K562 (cell line): ENCODE data around the gene OTC. TPM values are rescaled to one million over a fixed set of nuclear protein-coding genes. Genes with fewer than 3 reads are reported as not detected.

Experiments used
- ATAC-seq: fragments of 200-7000 bp; cut with Tn5 transposase; 3 replicates; pipeline ENCODE4 v1.9.1; 2020; ENCODE audit warnings: moderate library complexity
- BruUV-seq: library from RNA; stranded (reverse); fragments of 400-500 nt; replicated peaks from 2 replicates; lab custom pipeline; 2021; lab: Mats Ljungman, UMichigan
- CTCF ChIA-PET: fragments of 300-600 bp; formaldehyde crosslinking; extraction: SDS; loops from one replicate; lab custom pipeline; 2021; ENCODE audit warnings: low intra/inter-chr PET ratio; lab: Yijun Ruan, JAX
- POLR2A ChIA-PET: fragments of 300-600, 350-650 bp; sonication (Branson Sonifier 250); formaldehyde crosslinking; extraction: SDS; loops from one replicate; lab custom pipeline; 2021; ENCODE audit warnings: antibody characterized with exemption, inconsistent platforms; lab: Yijun Ruan, JAX
- DNase-seq, 4 experiments: peaks; one replicate each; pipeline versions ENCODE4 v3.0.0 to v3.0.0-alpha.2; 2011 to 2018; ENCODE audit warnings: low spot score in 3 of 4, mixed read lengths in 3 of 4; ENCODE audit errors: extremely low read depth in 1 of 4
- FAIRE-seq: peaks from 2 replicates; lab custom pipeline; 2011; peaks lifted over from hg19 to GRCh38; lab: Jason Lieb, UNC
- H2AFZ ChIP-seq: 2 replicates; pipeline ENCODE4 v1.6.0; 2011; ENCODE audit warnings: low read depth, low read length, control low read depth, inconsistent platforms
- H3K27ac ChIP-seq: fragments of 200-600 bp; 3 replicates; pipeline ENCODE4 v1.8.0; 2011; ENCODE audit warnings: low read depth, mild to moderate bottlenecking, control low read depth, inconsistent platforms, low read length, moderate library complexity, mixed read lengths; ENCODE audit errors: extremely low read depth
- H3K27me3 ChIP-seq, 2 experiments: fragments of 300-600 bp in 1 of 2; 2 replicates in 1 of 2; 3 replicates in 1 of 2; pipeline versions ENCODE4 v1.6.0 to v1.8.0; 2011; ENCODE audit warnings: inconsistent platforms in 2 of 2, low read length in 2 of 2, mild to moderate bottlenecking in 1 of 2, mixed read lengths in 1 of 2, moderate library complexity in 1 of 2; ENCODE audit not compliant: control insufficient read depth in 2 of 2, insufficient read depth in 2 of 2
- H3K36me3 ChIP-seq: fragments of 300-600 bp; 3 replicates; pipeline ENCODE4 v1.8.0; 2011; ENCODE audit warnings: mild to moderate bottlenecking, low read length, inconsistent platforms; ENCODE audit not compliant: control insufficient read depth, insufficient read depth
- H3K4me1 ChIP-seq, 2 experiments: fragments of 200-600 bp in 1 of 2; replicated peaks in 1 of 2; 2 replicates in 1 of 2; 3 replicates in 1 of 2; pipeline versions ENCODE4 v1.5.1 to v1.8.0; 2011; ENCODE audit warnings: inconsistent platforms in 2 of 2, low read length in 2 of 2, mild to moderate bottlenecking in 1 of 2, mixed read lengths in 1 of 2, moderate library complexity in 1 of 2; ENCODE audit not compliant: control insufficient read depth in 2 of 2, insufficient read depth in 2 of 2
- H3K4me2 ChIP-seq: 2 replicates; pipeline ENCODE4 v1.6.1; 2011; ENCODE audit warnings: low read length, control low read depth, inconsistent platforms, mixed read lengths; ENCODE audit not compliant: insufficient read depth
- H3K4me3 ChIP-seq: fragments of 200-600 bp; sonication (generic), shearing (Covaris generic); 2 replicates; pipeline ENCODE4 v1.5.1; 2016; ENCODE audit warnings: control low read depth, inconsistent platforms
- H3K79me2 ChIP-seq: fragments of 200-600 bp; 3 replicates; pipeline ENCODE4 v1.8.0; 2011; ENCODE audit warnings: low read length, inconsistent platforms; ENCODE audit not compliant: control insufficient read depth, insufficient read depth
- H3K9ac ChIP-seq, 2 experiments: 2 replicates each; pipeline versions ENCODE4 v1.6.0 to v1.6.1; 2011; ENCODE audit warnings: low read depth in 2 of 2, low read length in 2 of 2, control low read depth in 1 of 2, inconsistent platforms in 1 of 2, mild to moderate bottlenecking in 1 of 2, mixed read lengths in 1 of 2; ENCODE audit not compliant: insufficient read depth in 1 of 2
- H3K9me1 ChIP-seq: one replicate; pipeline ENCODE4 v1.6.0; 2011; ENCODE audit warnings: inconsistent platforms, mild to moderate bottlenecking, low read length, moderate library complexity; ENCODE audit not compliant: control insufficient read depth, insufficient read depth
- H3K9me3 ChIP-seq: replicated peaks from 2 replicates; pipeline ENCODE4 v1.5.1; 2011; ENCODE audit warnings: low read depth, low read length, inconsistent platforms; ENCODE audit not compliant: control insufficient read depth, insufficient read depth
- H4K20me1 ChIP-seq: replicated peaks from 2 replicates; pipeline ENCODE4 v1.6.1; 2011; ENCODE audit warnings: low read length, inconsistent platforms, mixed read lengths; ENCODE audit not compliant: control insufficient read depth, insufficient read depth
- ARID2 ChIP-seq: fragments of 450-650 bp; IDR thresholded peaks from 2 replicates; pipeline ENCODE4 v1.6.1; 2017; ENCODE audit warnings: antibody characterized with exemption, mild to moderate bottlenecking
- CHCHD3 ChIP-seq: fragments of 250-450 bp; sonication (Bioruptor Pico); IDR thresholded peaks from 2 replicates; pipeline ENCODE4 v2.1.2; 2022; ENCODE audit warnings: mild to moderate bottlenecking
- FOXO4 ChIP-seq: fragments of 450-650 bp; formaldehyde crosslinking; IDR thresholded peaks from 2 replicates; pipeline ENCODE4 v1.4.0; 2020; ENCODE audit warnings: mild to moderate bottlenecking, moderate library complexity
- KDM1A ChIP-seq, 2 experiments: fragments of 450-650 bp; IDR thresholded peaks; 2 replicates each; pipeline ENCODE4 v1.6.1; 2016; ENCODE audit warnings: mild to moderate bottlenecking in 2 of 2
- MAZ ChIP-seq, 2 experiments: fragments of 450-650 bp in 1 of 2; sonication (generic) in 1 of 2; formaldehyde crosslinking; IDR thresholded peaks in 1 of 2; conservative IDR thresholded peaks in 1 of 2; 2 replicates each; pipeline versions ENCODE4 v1.4.0 to v1.5.0; 2020; ENCODE audit warnings: mild to moderate bottlenecking in 1 of 2, missing genetic modification reagents in 1 of 2
- MCM3 ChIP-seq: fragments of 450-650 bp; IDR thresholded peaks from 2 replicates; pipeline ENCODE4 v1.6.1; 2016
- MECOM ChIP-seq: fragments of 250-450 bp; sonication (Bioruptor Pico); IDR thresholded peaks from 2 replicates; pipeline ENCODE4 v1.8.0; 2022; ENCODE audit warnings: inconsistent platforms
- NFE2L1 ChIP-seq: fragments of 450-650 bp; IDR thresholded peaks from 2 replicates; pipeline ENCODE4 v1.6.1; 2016; ENCODE audit warnings: missing genetic modification characterization, low read depth, mild to moderate bottlenecking, missing compliant biosample characterization, moderate library complexity, borderline replicate concordance
- NR3C1 ChIP-seq: sonication (generic); formaldehyde crosslinking; IDR thresholded peaks from 2 replicates; pipeline ENCODE4 v1.8.1; 2022; ENCODE audit warnings: missing genetic modification reagents
- NRF1 ChIP-seq, 2 experiments: fragments of 450-650 bp; IDR thresholded peaks in 1 of 2; conservative IDR thresholded peaks in 1 of 2; 2 replicates each; pipeline ENCODE4 v1.6.1; 2014; ENCODE audit warnings: mild to moderate bottlenecking in 2 of 2
- PML ChIP-seq: IDR thresholded peaks from 2 replicates; pipeline ENCODE4 v1.6.1; 2012; ENCODE audit warnings: low read length, inconsistent platforms
- RFX1 ChIP-seq: fragments of 450-650 bp; IDR thresholded peaks from 2 replicates; pipeline ENCODE4 v1.6.1; 2016; ENCODE audit warnings: mild to moderate bottlenecking, moderate library complexity
- SNIP1 ChIP-seq: fragments of 450-650 bp; IDR thresholded peaks from 2 replicates; pipeline ENCODE4 v1.7.1; 2017; ENCODE audit warnings: low read depth, mild to moderate bottlenecking
- SRSF1 ChIP-seq: fragments of 200-400 bp; formaldehyde crosslinking; IDR thresholded peaks from 2 replicates; pipeline ENCODE4 v1.6.1; 2017; ENCODE audit warnings: mild to moderate bottlenecking, low read depth, low read length, moderate library complexity
- STAT5A ChIP-seq: IDR thresholded peaks from 2 replicates; pipeline ENCODE4 v1.6.1; 2012; ENCODE audit warnings: low read length, inconsistent platforms, borderline replicate concordance
- ZBTB17 ChIP-seq: fragments of 450-650 bp; formaldehyde crosslinking; IDR thresholded peaks from 2 replicates; pipeline ENCODE4 v1.4.0; 2020; ENCODE audit warnings: mild to moderate bottlenecking
- ZNF143 ChIP-seq: sonication (generic); formaldehyde crosslinking; IDR thresholded peaks from 2 replicates; pipeline ENCODE4 v1.9.0; 2022; ENCODE audit warnings: mild to moderate bottlenecking, missing genetic modification reagents
- ZNF280A ChIP-seq: fragments of 450-650 bp; IDR thresholded peaks from 2 replicates; pipeline ENCODE4 v1.6.1; 2018; ENCODE audit warnings: mild to moderate bottlenecking, low read depth; ENCODE audit not compliant: partially characterized antibody
- ZNF384 ChIP-seq: IDR thresholded peaks from 2 replicates; pipeline ENCODE4 v1.6.1; 2012; ENCODE audit warnings: low read depth, low read length, improper control_type of control experiment
- ZNF830 ChIP-seq: fragments of 250-450 bp; sonication (Bioruptor Pico); IDR thresholded peaks from 2 replicates; pipeline ENCODE4 v1.5.0; 2021; ENCODE audit warnings: mild to moderate bottlenecking
- in situ Hi-C: fragments of 300-500 bp; cut with MboI; formaldehyde crosslinking; loops from 4 replicates; pipeline ENCODE4 v1.15.0; 2018; ENCODE audit warnings: inconsistent platforms, mixed read lengths
- intact Hi-C: fragments of 100-400 bp; cut with micrococcal nuclease; formaldehyde crosslinking; loops from 2 replicates; pipeline ENCODE4 v1.14.2; 2022
- polyA plus RNA-seq, 8 experiments: library from polyadenylated mRNA; depleted of rRNA in 4 of 8; stranded (reverse) in 5 of 8; unstranded in 3 of 8; fragments of >200 nt; fragmentation: Nextera tagmentation in 2 of 8; fragmentation: Illumina TruSeq in 1 of 8; extraction: Ambion mirVana in 2 of 8; extraction: Trizol in 1 of 8; gene quantifications; 2 replicates each; pipeline versions ENCODE4 v1.2.1 to v1.2.3, GENCODE V29; 2011 to 2014; ENCODE audit warnings: inconsistent platforms in 1 of 8, missing spikeins in 1 of 8
- total RNA-seq, 7 experiments: library from RNA; depleted of rRNA in 6 of 7; stranded (reverse); fragments of >200 nt in 6 of 7; fragmentation: Illumina TruSeq in 2 of 7; extraction: Trizol in 2 of 7; gene quantifications; 2 replicates each; pipeline versions ENCODE4 v1.2.1 to v1.2.3, GENCODE V29; 2011 to 2021; ENCODE audit warnings: low replicate concordance in 1 of 7

OTC gene
- total and polyA plus RNA-seq, 9 of the 15 experiments (the other 6 are each of a cell fraction or from before 2014, with no cell fraction given): not detected

GRCh38 chrX:38363046-38363445 lies 10.6 kb downstream of the OTC start:
- H3K4me1 ChIP-seq: no peaks in the 10 kb centered on the region
- no peaks in the 10 kb centered on the region for H4K20me1 ChIP-seq
- no peak for ATAC-seq
- no peaks in the 10 kb centered on the region for H3K36me3 ChIP-seq
- no peak overlapping the region for H2AFZ ChIP-seq
- no peaks in the 10 kb centered on the region for H3K9me3 ChIP-seq
- FAIRE-seq: no peak
- H3K4me2 ChIP-seq: no peak overlapping the region
- H3K79me2 ChIP-seq: no peaks in the 10 kb centered on the region
- CTCF ChIA-PET: no interaction called here
- no peak for DNase-seq
- no peaks in the 10 kb centered on the region for H3K9me1 ChIP-seq
- H3K4me3 ChIP-seq: no peak overlapping the region
- H3K27ac ChIP-seq: no peak overlapping the region
- intact Hi-C loops: no loop called here
- H3K27me3 ChIP-seq: no peaks in the 10 kb centered on the region
- no peak for TF ChIP-seq ZNF830 (CRISPR knock-in tag)
- TF ChIP-seq ARID2: no peak
- no peak for TF ChIP-seq KDM1A (IDR thresholded peaks at IDR 0.05)
- TF ChIP-seq ZBTB17: no peak
- no peak for TF ChIP-seq ZNF280A
- no peak for TF ChIP-seq NRF1 (conservative IDR thresholded peaks at IDR 0.05 in 1 of 2, IDR thresholded peaks at IDR 0.05 in 1 of 2)
- no peak for TF ChIP-seq NFE2L1 (tag)
- TF ChIP-seq SNIP1: no peak
- TF ChIP-seq FOXO4 (CRISPR knock-in tag): no peak
- no peak for TF ChIP-seq ZNF384
- TF ChIP-seq STAT5A: no peak
- TF ChIP-seq MCM3: no peak
- no peak for TF ChIP-seq MAZ (CRISPR knock-in tag; conservative IDR thresholded peaks at IDR 0.05 in 1 of 2, IDR thresholded peaks at IDR 0.05 in 1 of 2)
- TF ChIP-seq PML: no peak
- no peak for TF ChIP-seq RFX1
- no peak for TF ChIP-seq CHCHD3
- TF ChIP-seq SRSF1: no peak
- TF ChIP-seq NR3C1 (CRISPR knock-in tag): no peak
- no peak for TF ChIP-seq ZNF143 (CRISPR knock-in tag)
- TF ChIP-seq MECOM (CRISPR knock-in tag): no peak
- TF ChIP-seq, all 486 proteins: peak for 0
- POLR2A ChIA-PET: no interaction called here
- no peak overlapping the region for H3K9ac ChIP-seq
- in situ Hi-C loops: no loop called here
- no TSS peak for BruUV-seq
